Astrocyte (in vitro differentiated cells and primary cell): Measurements from ENCODE around the gene ASPHD2. TPM values are rescaled to one million over a fixed set of nuclear protein-coding genes. Genes with fewer than 3 reads are reported as not detected.

Experiments
- DNase-seq: peaks from one replicate; pipeline ENCODE4 v3.0.0-alpha.2; 2010; ENCODE audit warnings: low read depth
- FAIRE-seq: peaks from 2 replicates; lab custom pipeline; 2011; peaks lifted over from hg19 to GRCh38; lab: Jason Lieb, UNC
- H2AFZ ChIP-seq: 2 replicates; pipeline ENCODE4 v1.6.0; 2012; ENCODE audit warnings: low read depth, low read length, inconsistent platforms
- H3K27ac ChIP-seq: 2 replicates; pipeline ENCODE4 v1.5.1; 2011; ENCODE audit warnings: low read depth, low read length, inconsistent platforms
- H3K27me3 ChIP-seq: 2 replicates; pipeline ENCODE4 v1.6.0; 2011; ENCODE audit warnings: low read length, inconsistent platforms; ENCODE audit not compliant: insufficient read depth
- H3K36me3 ChIP-seq: 2 replicates; pipeline ENCODE4 v1.5.1; 2011; ENCODE audit warnings: low read length, inconsistent platforms; ENCODE audit not compliant: insufficient read depth
- H3K4me1 ChIP-seq: 2 replicates; pipeline ENCODE4 v1.5.1; 2011; ENCODE audit warnings: low read length, inconsistent platforms; ENCODE audit not compliant: insufficient read depth
- H3K4me2 ChIP-seq: 2 replicates; pipeline ENCODE4 v1.6.0; 2012; ENCODE audit warnings: low read length, inconsistent platforms
- H3K4me3 ChIP-seq: 2 replicates; pipeline ENCODE4 v1.5.1; 2011; ENCODE audit warnings: low read depth, mild to moderate bottlenecking, low read length, inconsistent platforms; ENCODE audit not compliant: insufficient read depth
- H3K79me2 ChIP-seq: 2 replicates; pipeline ENCODE4 v1.6.0; 2012; ENCODE audit warnings: mild to moderate bottlenecking, low read length, inconsistent platforms; ENCODE audit not compliant: insufficient read depth
- H3K9ac ChIP-seq: 2 replicates; pipeline ENCODE4 v1.6.0; 2012; ENCODE audit warnings: mild to moderate bottlenecking, low read length, inconsistent platforms
- H3K9me3 ChIP-seq: 2 replicates; pipeline ENCODE4 v1.5.1; 2012; ENCODE audit warnings: low read depth, mild to moderate bottlenecking, low read length, inconsistent platforms; ENCODE audit not compliant: insufficient read depth
- H4K20me1 ChIP-seq: 2 replicates; pipeline ENCODE4 v1.6.0; 2012; ENCODE audit warnings: low read length, inconsistent platforms; ENCODE audit not compliant: insufficient read depth
- H3K27ac Mint-ChIP-seq: one replicate; pipeline ENCODE4 v1.8.0; 2021; ENCODE audit warnings: mild to moderate bottlenecking, mixed read lengths; ENCODE audit not compliant: unreplicated experiment
- H3K27me3 Mint-ChIP-seq: one replicate; pipeline ENCODE4 v1.8.0; 2021; ENCODE audit warnings: low read depth, mixed read lengths; ENCODE audit not compliant: unreplicated experiment
- H3K36me3 Mint-ChIP-seq: one replicate; pipeline ENCODE4 v1.8.0; 2021; ENCODE audit warnings: low read depth, mixed read lengths; ENCODE audit not compliant: unreplicated experiment
- H3K4me1 Mint-ChIP-seq: one replicate; pipeline ENCODE4 v1.8.0; 2021; ENCODE audit warnings: low read depth, mixed read lengths; ENCODE audit not compliant: unreplicated experiment
- H3K4me3 Mint-ChIP-seq: one replicate; pipeline ENCODE4 v1.8.0; 2021; ENCODE audit warnings: mild to moderate bottlenecking, moderate library complexity, mixed read lengths; ENCODE audit not compliant: unreplicated experiment
- H3K9me3 Mint-ChIP-seq: one replicate; pipeline ENCODE4 v1.8.0; 2021; ENCODE audit warnings: mild to moderate bottlenecking, mixed read lengths; ENCODE audit not compliant: unreplicated experiment
- CTCF ChIP-seq: IDR thresholded peaks from 2 replicates; pipeline ENCODE4 v1.5.1; 2011; ENCODE audit warnings: low read depth, mild to moderate bottlenecking, inconsistent platforms, low read length, moderate library complexity; ENCODE audit not compliant: insufficient read depth
- EZH2 ChIP-seq: IDR thresholded peaks from 2 replicates; pipeline ENCODE4 v1.6.1; 2012; ENCODE audit warnings: mild to moderate bottlenecking, low read length, inconsistent platforms; ENCODE audit not compliant: insufficient read depth
- total RNA-seq: library from RNA; stranded (reverse); gene quantifications from 2 replicates; pipeline ENCODE4 v1.2.1, GENCODE V29; 2021

ASPHD2 gene
- total RNA-seq, 1 donor from 2014 or later = 11.7 TPM

- Histone ChIP-seq H3K9me3 (no peaks in the 10 kb centered on the region), H3K27ac (no peak overlapping the region), H4K20me1 (peaks cover 4% of the 10 kb centered on the region), H3K36me3 (peaks cover 4% of the 10 kb centered on the region), H3K4me2 (no peak overlapping the region), H3K9ac (no peak overlapping the region), H3K27me3 (no peaks in the 10 kb centered on the region), H3K4me1 (no peaks in the 10 kb centered on the region), H3K79me2 (no peaks in the 10 kb centered on the region), H2AFZ (no peak overlapping the region), H3K4me3 (no peak overlapping the region)
- peaks cover 19% of the 10 kb centered on the region for H3K36me3 Mint-ChIP-seq
- no peak overlapping the region for H3K4me3 Mint-ChIP-seq
- no peaks in the 10 kb centered on the region for H3K4me1 Mint-ChIP-seq
- TF ChIP-seq CTCF (no peak), EZH2 (no peak)
- FAIRE-seq (no peak), DNase-seq (no peak)
- no peaks in the 10 kb centered on the region for H3K9me3 Mint-ChIP-seq
- no peaks in the 10 kb centered on the region for H3K27me3 Mint-ChIP-seq
- H3K27ac Mint-ChIP-seq = no peak overlapping the region
Measured at GRCh38 chr22:26450453-26451185, 21.6 kb downstream of the ASPHD2 start.

- Mint-ChIP-seq H3K27me3 (no peaks in the 10 kb centered on the region), H3K4me3 (no peak overlapping the region), H3K27ac (no peak overlapping the region), H3K36me3 (peaks cover 27% of the 10 kb centered on the region), H3K4me1 (no peaks in the 10 kb centered on the region), H3K9me3 (no peaks in the 10 kb centered on the region)
- no peak overlapping the region for H3K9ac ChIP-seq
- no peak overlapping the region for H3K4me3 ChIP-seq
- H3K27ac ChIP-seq = no peak overlapping the region
- no peaks in the 10 kb centered on the region for H3K27me3 ChIP-seq
- TF ChIP-seq EZH2 = no peak
- no peak for TF ChIP-seq CTCF
- H3K4me2 ChIP-seq = no peak overlapping the region
- no peak for DNase-seq
- peaks cover 4% of the 10 kb centered on the region for H4K20me1 ChIP-seq
- H3K79me2 ChIP-seq = no peaks in the 10 kb centered on the region
- H2AFZ ChIP-seq = no peak overlapping the region
- H3K9me3 ChIP-seq = no peaks in the 10 kb centered on the region
- no peak for FAIRE-seq
- H3K36me3 ChIP-seq = peaks cover 6% of the 10 kb centered on the region
- H3K4me1 ChIP-seq = no peaks in the 10 kb centered on the region
Measured at GRCh38 chr22:26452236-26453016, 23.4 kb downstream of the ASPHD2 start.

- TF ChIP-seq CTCF (no peak), EZH2 (no peak)
- Histone ChIP-seq H2AFZ (no peak overlapping the region), H3K27me3 (no peaks in the 10 kb centered on the region), H3K9ac (no peak overlapping the region), H3K9me3 (no peaks in the 10 kb centered on the region), H3K27ac (no peak overlapping the region), H3K4me1 (no peaks in the 10 kb centered on the region), H4K20me1 (peaks cover 4% of the 10 kb centered on the region), H3K4me3 (no peak overlapping the region), H3K36me3 (peaks cover 7% of the 10 kb centered on the region), H3K79me2 (no peaks in the 10 kb centered on the region), H3K4me2 (no peak overlapping the region)
- Mint-ChIP-seq H3K9me3 (no peaks in the 10 kb centered on the region), H3K4me1 (no peaks in the 10 kb centered on the region), H3K4me3 (no peak overlapping the region), H3K36me3 (peaks cover 29% of the 10 kb centered on the region), H3K27ac (no peak overlapping the region), H3K27me3 (no peaks in the 10 kb centered on the region)
- FAIRE-seq = no peak
- DNase-seq = no peak
Measured at GRCh38 chr22:26453216-26453615, 24.2 kb downstream of the ASPHD2 start.
